GM21529 (cell line): Measurements from ENCODE around the gene KIAA1210.
A peak's percentile ranks its signal among the peaks of the same experiment; 100 is the strongest.

Experiments used
- ATAC-seq: cut with Tn5 transposase; IDR thresholded peaks from one replicate; pipeline ENCODE4 v1.9.1; 2021; ENCODE audit not compliant: unreplicated experiment

Gene KIAA1210

GRCh38 chrX:119127650-119128049, at the start of gene KIAA1210:
TSS of gene KIAA1210 (minus strand) at chrX:119127812. CDS start at chrX:119123642, 4,170 bp downstream.
- ATAC-seq: no peak

GRCh38 chrX:119177278-119177677, 49.7 kb upstream of the KIAA1210 start:
- no peak for ATAC-seq

GRCh38 chrX:119174900-119175299, 47.3 kb upstream of the KIAA1210 start:
- no peak for ATAC-seq

GRCh38 chrX:119168104-119168503, 40.5 kb upstream of the KIAA1210 start:
- ATAC-seq: no peak

- ATAC-seq: no peak
Observed at GRCh38 chrX:119158226-119158625, 30.6 kb upstream of the KIAA1210 start.

GRCh38 chrX:119156241-119156640, 28.6 kb upstream of the KIAA1210 start:
- ATAC-seq: no peak

GRCh38 chrX:119155416-119156035, 27.9 kb upstream of the KIAA1210 start:
- ATAC-seq: no peak

- no peak for ATAC-seq
Observed at GRCh38 chrX:119151051-119151380, 23.4 kb upstream of the KIAA1210 start.

GRCh38 chrX:119150163-119151050, 22.8 kb upstream of the KIAA1210 start:
- no peak for ATAC-seq

- ATAC-seq: no peak
Observed at GRCh38 chrX:119147486-119147885, 19.9 kb upstream of the KIAA1210 start.

- ATAC-seq: no peak
Observed at GRCh38 chrX:119145241-119145653, 17.6 kb upstream of the KIAA1210 start.

GRCh38 chrX:119134466-119134865, 6.9 kb upstream of the KIAA1210 start:
- ATAC-seq: no peak

GRCh38 chrX:119132961-119133360, 5.3 kb upstream of the KIAA1210 start:
- ATAC-seq: no peak

GRCh38 chrX:119132316-119132715, 4.7 kb upstream of the KIAA1210 start:
- ATAC-seq: no peak

- ATAC-seq: no peak
Observed at GRCh38 chrX:119130911-119131310, 3.3 kb upstream of the KIAA1210 start.

- ATAC-seq: no peak
Observed at GRCh38 chrX:119121341-119121740, 6.3 kb downstream of the KIAA1210 start.

- peak; percentile 98 for ATAC-seq
Observed at GRCh38 chrX:119118780-119119395, 8.7 kb downstream of the KIAA1210 start.

- no peak for ATAC-seq
Observed at GRCh38 chrX:119107206-119107605, 20.4 kb downstream of the KIAA1210 start.

GRCh38 chrX:119105826-119106225, 21.8 kb downstream of the KIAA1210 start:
- no peak for ATAC-seq

- no peak for ATAC-seq
Observed at GRCh38 chrX:119101168-119101567, 26.4 kb downstream of the KIAA1210 start.

- ATAC-seq: no peak
Observed at GRCh38 chrX:119095936-119096335, 31.7 kb downstream of the KIAA1210 start.

- ATAC-seq: no peak
Observed at GRCh38 chrX:119094819-119095218, 32.8 kb downstream of the KIAA1210 start.
